Measurements from ENCODE around the gene SLC51B. TPM values are rescaled to one million over a fixed set of nuclear protein-coding genes. Genes with fewer than 3 reads are reported as not detected.
"Not testable (repeated sequence)": the region's sequence is repeated elsewhere in the genome, so short reads cannot be mapped to it uniquely, and the experiment has no call there.

The SLC51B gene
- total RNA-seq, 4 donors from 2014 or later, result not detected

DNA sequence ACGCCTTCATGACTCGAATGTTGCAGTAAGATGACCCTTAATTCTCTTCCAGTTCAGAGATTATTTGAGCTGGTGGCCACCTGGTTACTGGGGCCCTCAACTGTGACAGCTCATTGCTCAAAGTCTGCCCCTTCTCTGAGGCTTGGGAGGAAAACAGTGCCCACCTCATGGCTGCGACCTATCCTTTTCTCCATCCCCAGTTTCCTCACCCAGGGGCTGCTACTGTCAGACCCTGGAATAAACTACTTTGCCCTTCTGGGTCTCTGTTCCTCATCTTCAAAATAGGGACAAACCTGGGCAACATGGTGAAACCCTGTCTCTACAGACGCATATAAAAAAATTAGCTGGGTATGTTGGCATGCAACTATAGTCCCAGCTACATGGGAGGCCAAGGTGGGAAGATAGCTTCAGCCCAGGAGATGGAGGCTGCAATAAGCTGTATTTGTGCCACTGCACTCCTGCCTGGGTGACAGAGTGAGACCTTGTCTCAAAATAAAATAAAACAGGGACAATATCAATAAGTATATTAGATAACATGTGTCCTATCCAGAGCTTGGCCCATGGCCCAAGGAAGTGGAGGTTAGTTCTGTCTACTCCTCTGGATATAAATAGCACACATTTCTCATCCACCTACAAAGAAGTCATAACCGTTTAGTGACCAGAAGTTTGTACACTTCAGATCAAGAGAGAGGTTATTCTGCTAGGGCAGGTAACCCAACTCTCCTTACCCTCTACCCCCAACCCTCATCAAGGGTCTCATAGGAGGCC is 24.8 kb downstream of the SLC51B start:
- H3K4me3 ChIP-seq, result no peak overlapping the region
- no peak for TF ChIP-seq POLR2A (IDR thresholded peaks at IDR 0.05)
- TF ChIP-seq, protein P1, sequence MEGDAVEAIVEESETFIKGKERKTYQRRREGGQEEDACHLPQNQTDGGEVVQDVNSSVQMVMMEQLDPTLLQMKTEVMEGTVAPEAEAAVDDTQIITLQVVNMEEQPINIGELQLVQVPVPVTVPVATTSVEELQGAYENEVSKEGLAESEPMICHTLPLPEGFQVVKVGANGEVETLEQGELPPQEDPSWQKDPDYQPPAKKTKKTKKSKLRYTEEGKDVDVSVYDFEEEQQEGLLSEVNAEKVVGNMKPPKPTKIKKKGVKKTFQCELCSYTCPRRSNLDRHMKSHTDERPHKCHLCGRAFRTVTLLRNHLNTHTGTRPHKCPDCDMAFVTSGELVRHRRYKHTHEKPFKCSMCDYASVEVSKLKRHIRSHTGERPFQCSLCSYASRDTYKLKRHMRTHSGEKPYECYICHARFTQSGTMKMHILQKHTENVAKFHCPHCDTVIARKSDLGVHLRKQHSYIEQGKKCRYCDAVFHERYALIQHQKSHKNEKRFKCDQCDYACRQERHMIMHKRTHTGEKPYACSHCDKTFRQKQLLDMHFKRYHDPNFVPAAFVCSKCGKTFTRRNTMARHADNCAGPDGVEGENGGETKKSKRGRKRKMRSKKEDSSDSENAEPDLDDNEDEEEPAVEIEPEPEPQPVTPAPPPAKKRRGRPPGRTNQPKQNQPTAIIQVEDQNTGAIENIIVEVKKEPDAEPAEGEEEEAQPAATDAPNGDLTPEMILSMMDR (IDR thresholded peaks at IDR 0.05 in 4 of 5, conservative IDR thresholded peaks at IDR 0.05 in 1 of 5), result no peak
- H3K27ac ChIP-seq, result peak overlapping the region; percentile 54 to 78 (median 70)
- no peak for DNase-seq
- in situ Hi-C loops (cut with MboI; ENCODE audit: low sequenced_read_pairs in 4 of 4) (no loop called here), intact Hi-C loops (cut with DNase I; ENCODE audit: low total_unique reads) (no loop called here)
- H3K4me1 ChIP-seq, result peaks cover 38 to 42% of the 10 kb centered on the region in 2 donors
- no peaks in the 10 kb centered on the region for H3K9me3 ChIP-seq
- peaks cover 0 to 2% (median 0%) of the 10 kb centered on the region in 3 donors for H3K27me3 ChIP-seq
- peak; percentile 49 for ATAC-seq
- H3K36me3 ChIP-seq, result no peaks in the 10 kb centered on the region

DNA sequence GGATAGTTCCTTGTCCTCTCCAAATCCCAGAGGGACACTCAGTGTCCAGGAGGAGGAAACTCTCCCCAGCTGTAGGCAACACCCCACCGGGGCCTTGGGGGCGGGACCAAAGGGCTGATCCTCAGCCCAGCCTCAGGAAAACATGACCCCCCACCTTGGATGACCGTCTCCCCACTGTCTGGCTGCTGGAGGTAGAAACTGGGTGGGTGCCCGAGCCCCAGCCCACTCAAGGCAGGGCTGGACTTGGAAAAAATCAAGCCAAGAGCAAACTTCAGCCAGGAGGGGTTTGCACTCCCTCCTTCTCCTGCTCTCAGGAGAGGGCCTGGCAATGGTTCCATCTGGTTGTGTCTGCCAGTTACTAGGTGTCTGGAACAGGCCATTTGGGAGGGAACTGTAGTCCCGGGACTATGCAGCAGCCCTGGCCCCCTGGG is 26.2 kb downstream of the SLC51B start:
- in situ Hi-C loops (cut with MboI; ENCODE audit: low sequenced_read_pairs in 4 of 4) (no loop called here), intact Hi-C loops (cut with DNase I; ENCODE audit: low total_unique reads) (no loop called here)
- H3K4me1 ChIP-seq, result peaks cover 44 to 46% of the 10 kb centered on the region in 2 donors

DNA sequence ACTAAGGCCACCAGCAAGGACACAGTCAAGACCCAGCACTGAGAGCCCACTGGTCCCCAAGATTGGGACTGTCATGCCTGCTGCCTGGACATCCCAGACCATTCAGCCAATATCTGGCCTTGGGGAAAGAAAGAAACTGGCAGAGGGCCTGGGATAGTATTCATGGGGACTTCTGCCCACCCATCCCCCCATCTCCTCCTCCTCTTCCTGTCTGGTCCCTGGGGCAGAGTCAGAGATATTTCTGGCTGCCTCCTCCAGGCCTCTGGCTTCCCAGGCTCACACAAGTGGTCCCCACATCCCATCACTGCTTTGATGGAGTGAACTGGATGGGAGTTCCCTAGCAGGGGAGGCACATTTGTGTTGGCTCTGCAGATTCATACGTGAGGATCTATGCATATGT is 26.8 kb downstream of the SLC51B start:
- Histone ChIP-seq H3K36me3 (no peaks in the 10 kb centered on the region), H3K4me1 (peaks cover 44 to 52% of the 10 kb centered on the region in 2 donors), H3K27me3 (peaks cover 0 to 2% (median 0%) of the 10 kb centered on the region in 3 donors), H3K27ac (peak overlapping the region; percentile 54 to 78 (median 70)), H3K9me3 (no peaks in the 10 kb centered on the region), H3K4me3 (no peak overlapping the region)
- DNase-seq (no peak), ATAC-seq (no peak)
- in situ Hi-C loops (cut with MboI; ENCODE audit: low sequenced_read_pairs in 4 of 4), result no loop called here
- intact Hi-C loops (cut with DNase I; ENCODE audit: low total_unique reads), result no loop called here
- TF ChIP-seq, protein P1 (IDR thresholded peaks at IDR 0.05 in 4 of 5, conservative IDR thresholded peaks at IDR 0.05 in 1 of 5), result no peak
- TF ChIP-seq POLR2A (IDR thresholded peaks at IDR 0.05), result no peak

More for the DNA sequence above, 26.2 kb downstream of the SLC51B start:
- TF ChIP-seq POLR2A (IDR thresholded peaks at IDR 0.05), result no peak
- TF ChIP-seq, protein P1 (IDR thresholded peaks at IDR 0.05 in 4 of 5, conservative IDR thresholded peaks at IDR 0.05 in 1 of 5), result no peak
- ATAC-seq (peak in 1 of 2 donors; percentile 21), DNase-seq (no peak)
- no peak overlapping the region for H3K4me3 ChIP-seq
- H3K27me3 ChIP-seq, result peaks cover 0 to 2% (median 0%) of the 10 kb centered on the region in 3 donors
- H3K27ac ChIP-seq, result peak overlapping the region; percentile 54 to 78 (median 70)
- H3K9me3 ChIP-seq, result no peaks in the 10 kb centered on the region
- H3K36me3 ChIP-seq, result no peaks in the 10 kb centered on the region

DNA sequence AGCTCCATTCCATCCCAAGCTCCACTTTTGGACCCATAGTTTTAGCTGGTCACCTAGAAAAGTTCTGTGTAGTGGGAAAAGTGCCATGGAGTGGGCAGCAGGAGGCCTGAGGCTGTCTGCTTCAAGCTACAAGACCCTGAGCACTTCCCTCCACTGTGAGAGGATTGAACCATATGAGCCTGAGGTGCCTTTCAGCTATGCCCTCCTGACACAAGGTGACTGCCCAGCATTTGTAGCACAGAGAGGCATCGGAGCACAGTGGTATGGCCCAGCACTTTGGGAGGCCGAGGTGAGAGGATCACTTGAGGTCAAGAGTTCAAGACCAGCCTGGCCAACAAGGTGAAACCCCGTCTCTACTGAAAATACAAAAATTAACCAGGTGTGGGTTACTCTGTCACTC is 27.4 kb downstream of the SLC51B start:
- no peaks in the 10 kb centered on the region for H3K9me3 ChIP-seq
- DNase-seq (no peak), ATAC-seq (no peak)
- peaks cover 44 to 53% of the 10 kb centered on the region in 2 donors for H3K4me1 ChIP-seq
- TF ChIP-seq, protein P1 (IDR thresholded peaks at IDR 0.05 in 4 of 5, conservative IDR thresholded peaks at IDR 0.05 in 1 of 5), result no peak
- no peak for TF ChIP-seq POLR2A (IDR thresholded peaks at IDR 0.05)
- intact Hi-C loops (cut with DNase I; ENCODE audit: low total_unique reads), result no loop called here
- no peaks in the 10 kb centered on the region for H3K36me3 ChIP-seq
- in situ Hi-C loops (cut with MboI; ENCODE audit: low sequenced_read_pairs in 4 of 4), result no loop called here
- H3K4me3 ChIP-seq, result no peak overlapping the region
- H3K27ac ChIP-seq, result peak overlapping the region; percentile 54 to 78 (median 70)
- H3K27me3 ChIP-seq, result no peaks in the 10 kb centered on the region

DNA sequence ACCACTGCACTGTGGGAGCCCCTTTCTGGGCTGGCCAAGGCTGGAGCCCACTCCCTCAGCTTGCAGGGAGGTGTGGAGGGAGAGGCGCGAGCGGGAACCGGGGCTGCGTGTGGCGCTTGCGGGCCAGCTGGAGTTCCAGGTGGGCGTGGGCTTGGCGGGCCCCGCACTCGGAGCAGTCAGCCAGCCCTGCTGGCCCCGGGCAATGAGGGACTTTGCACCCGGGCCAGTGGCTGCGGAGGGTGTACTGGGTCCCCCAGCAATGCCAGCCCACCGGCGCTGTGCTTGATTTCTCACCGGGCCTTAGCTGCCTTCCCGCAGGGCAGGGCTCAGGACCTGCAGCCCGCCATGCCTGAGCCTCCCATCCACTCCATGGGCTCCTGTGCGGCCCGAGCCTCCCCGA is 29.8 kb downstream of the SLC51B start:
- H3K27me3 ChIP-seq; H3K9me3 ChIP-seq; ATAC-seq; DNase-seq; intact Hi-C loops (cut with DNase I; ENCODE audit: low total_unique reads); H3K4me3 ChIP-seq; in situ Hi-C loops (cut with MboI; ENCODE audit: low sequenced_read_pairs in 4 of 4); H3K36me3 ChIP-seq: not testable (repeated sequence)
- peak overlapping the region in 1 of 4 donors; percentile 22 for H3K27ac ChIP-seq
- H3K4me1 ChIP-seq, result peaks cover 38 to 39% of the 10 kb centered on the region in 2 donors

DNA sequence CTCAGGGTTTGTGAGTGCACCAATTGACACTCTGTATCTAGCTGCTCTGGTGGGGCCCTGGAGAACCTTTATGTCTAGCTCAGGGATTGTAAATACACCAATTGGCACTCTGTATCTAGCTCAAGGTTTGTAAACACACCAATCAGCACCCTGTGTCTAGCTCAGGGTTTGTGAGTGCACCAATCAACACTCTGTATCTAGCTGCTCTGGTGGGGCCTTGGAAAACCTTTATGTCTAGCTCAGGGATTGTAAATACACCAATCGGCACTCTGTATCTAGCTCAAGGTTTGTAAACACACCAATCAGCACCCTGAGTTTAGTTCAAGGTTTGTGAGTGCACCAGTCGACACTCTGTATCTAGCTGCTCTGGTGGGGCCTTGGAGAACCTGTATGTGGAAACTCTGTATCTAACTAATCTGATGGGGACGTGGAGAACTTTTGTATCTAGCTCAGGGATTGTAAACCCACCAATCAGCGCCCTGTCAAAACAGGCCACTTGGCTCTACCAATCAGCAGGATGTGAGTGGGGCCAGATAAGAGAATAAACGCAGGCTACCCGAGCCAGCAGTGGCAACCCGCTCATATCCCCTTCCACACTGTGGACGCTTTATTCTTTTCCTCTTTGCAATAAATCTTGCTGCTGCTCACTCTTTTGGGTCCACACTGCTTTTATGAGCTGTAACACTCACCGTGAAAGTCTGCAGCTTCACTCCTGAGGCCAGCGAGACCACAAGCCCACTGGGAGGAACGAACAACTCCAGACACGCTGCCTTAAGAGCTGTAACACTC is 30.6 kb downstream of the SLC51B start:
- H3K27ac ChIP-seq, result peak overlapping the region; percentile 54 to 93 (median 88)
- peak overlapping the region in 2 of 4 donors; percentile 34 to 46 for H3K4me3 ChIP-seq
- H3K4me1 ChIP-seq, result peaks cover 29 to 31% of the 10 kb centered on the region in 2 donors
- in situ Hi-C loops (cut with MboI; ENCODE audit: low sequenced_read_pairs in 4 of 4); H3K36me3 ChIP-seq; H3K9me3 ChIP-seq; intact Hi-C loops (cut with DNase I; ENCODE audit: low total_unique reads); DNase-seq; ATAC-seq; H3K27me3 ChIP-seq: not testable (repeated sequence)
